H9 (cell line): ENCODE data around the gene ENTPD1. TPM values are rescaled to one million over a fixed set of nuclear protein-coding genes. Genes with fewer than 3 reads are reported as not detected.

Experiments
- DNase-seq: peaks from one replicate; pipeline ENCODE4 v3.0.0-alpha.2; 2017
- H2AFZ ChIP-seq: one replicate; pipeline ENCODE4 v1.6.1; 2013; ENCODE audit warnings: mild to moderate bottlenecking, low read length, control low read depth, moderate library complexity
- H2AK5ac ChIP-seq: 2 replicates; pipeline ENCODE4 v1.6.1; 2013; ENCODE audit warnings: low read length, control low read depth, mixed read lengths; ENCODE audit not compliant: insufficient read length
- H2BK120ac ChIP-seq: one replicate; pipeline ENCODE4 v1.6.1; 2013; ENCODE audit warnings: low read depth, mild to moderate bottlenecking, low read length, control low read depth, inconsistent platforms; ENCODE audit not compliant: poor library complexity, severe bottlenecking
- H2BK12ac ChIP-seq: 2 replicates; pipeline ENCODE4 v1.6.1; 2013; ENCODE audit warnings: low read length, control low read depth, mixed read lengths, low read depth; ENCODE audit not compliant: insufficient read length
- H2BK15ac ChIP-seq: 2 replicates; pipeline ENCODE4 v1.6.1; 2013; ENCODE audit warnings: low read depth, low read length, control low read depth
- H2BK20ac ChIP-seq: one replicate; pipeline ENCODE4 v1.6.1; 2013; ENCODE audit warnings: low read depth, mild to moderate bottlenecking, low read length, control low read depth, inconsistent platforms; ENCODE audit not compliant: poor library complexity, severe bottlenecking
- H2BK5ac ChIP-seq: 2 replicates; pipeline ENCODE4 v1.6.1; 2013; ENCODE audit warnings: low read length, control low read depth, mixed read lengths; ENCODE audit not compliant: insufficient read length
- H3K14ac ChIP-seq: 2 replicates; pipeline ENCODE4 v1.6.1; 2013; ENCODE audit warnings: low read length, control low read depth; ENCODE audit not compliant: insufficient read depth
- H3K18ac ChIP-seq: 2 replicates; pipeline ENCODE4 v1.6.1; 2013; ENCODE audit warnings: low read depth, mild to moderate bottlenecking, mixed read lengths, low read length, control low read depth; ENCODE audit not compliant: insufficient read length
- H3K23ac ChIP-seq: 2 replicates; pipeline ENCODE4 v1.6.1; 2013; ENCODE audit warnings: low read length, control low read depth, mixed read lengths, low read depth; ENCODE audit not compliant: insufficient read length
- H3K23me2 ChIP-seq: 2 replicates; pipeline ENCODE4 v1.6.1; 2013; ENCODE audit warnings: low read depth, mild to moderate bottlenecking, mixed read lengths, low read length, control low read depth; ENCODE audit not compliant: insufficient read length, poor library complexity, severe bottlenecking
- H3K27ac ChIP-seq: 2 replicates; pipeline ENCODE4 v1.5.1; 2013; ENCODE audit warnings: low read length, control low read depth, mixed read lengths, low read depth; ENCODE audit not compliant: insufficient read length
- H3K27me3 ChIP-seq: 2 replicates; pipeline ENCODE4 v1.6.1; 2013; ENCODE audit warnings: low read length, control low read depth, inconsistent platforms; ENCODE audit not compliant: insufficient read depth
- H3K4ac ChIP-seq: 2 replicates; pipeline ENCODE4 v1.6.1; 2013; ENCODE audit warnings: low read depth, mild to moderate bottlenecking, control low read depth, inconsistent platforms, low read length, moderate library complexity
- H3K4me1 ChIP-seq: 2 replicates; pipeline ENCODE4 v1.6.1; 2013; ENCODE audit warnings: low read length, control low read depth, inconsistent platforms; ENCODE audit not compliant: insufficient read depth
- H3K4me2 ChIP-seq: 2 replicates; pipeline ENCODE4 v1.6.1; 2013; ENCODE audit warnings: low read length, control low read depth, mixed read lengths; ENCODE audit not compliant: insufficient read length, insufficient read depth
- H3K56ac ChIP-seq: 2 replicates; pipeline ENCODE4 v1.6.1; 2013; ENCODE audit warnings: low read depth, mild to moderate bottlenecking, mixed read lengths, low read length, control low read depth; ENCODE audit not compliant: insufficient read length
- H3K79me1 ChIP-seq: 2 replicates; pipeline ENCODE4 v1.6.1; 2013; ENCODE audit warnings: low read depth, mild to moderate bottlenecking, moderate library complexity, low read length, control low read depth, inconsistent platforms; ENCODE audit not compliant: insufficient read depth, poor library complexity, severe bottlenecking
- H3K79me2 ChIP-seq: 2 replicates; pipeline ENCODE4 v1.6.1; 2013; ENCODE audit warnings: low read length, control low read depth, inconsistent platforms; ENCODE audit not compliant: insufficient read depth
- H3K9ac ChIP-seq: 2 replicates; pipeline ENCODE4 v1.6.1; 2013; ENCODE audit warnings: low read length, control low read depth, mixed read lengths; ENCODE audit not compliant: insufficient read length; ENCODE audit errors: extremely low read depth
- H3K9me3 ChIP-seq: one replicate; pipeline ENCODE4 v1.6.1; 2013; ENCODE audit warnings: low read depth, low read length, inconsistent platforms; ENCODE audit not compliant: control insufficient read depth
- H3T11ph ChIP-seq: one replicate; pipeline ENCODE4 v1.6.1; 2013; ENCODE audit warnings: mild to moderate bottlenecking, low read length, control low read depth, inconsistent platforms
- H4K20me1 ChIP-seq: one replicate; pipeline ENCODE4 v1.6.1; 2013; ENCODE audit not compliant: control insufficient read depth, insufficient read length, insufficient read depth
- H4K5ac ChIP-seq: 2 replicates; pipeline ENCODE4 v1.6.1; 2013; ENCODE audit warnings: low read depth, mild to moderate bottlenecking, mixed read lengths, low read length, control low read depth; ENCODE audit not compliant: insufficient read length
- H4K8ac ChIP-seq: replicated peaks from 2 replicates; pipeline ENCODE4 v1.6.1; 2013; ENCODE audit warnings: low read length, control low read depth, mixed read lengths, low read depth; ENCODE audit not compliant: insufficient read length
- H4K91ac ChIP-seq: 2 replicates; pipeline ENCODE4 v1.6.1; 2013; ENCODE audit warnings: low read depth, mild to moderate bottlenecking, moderate library complexity, mixed read lengths, low read length, control low read depth; ENCODE audit not compliant: insufficient read length
- H3K27ac Mint-ChIP-seq, 3 experiments: 2 replicates in 2 of 3; 3 replicates in 1 of 3; pipeline ENCODE4 v1.8.0; 2020 to 2021; ENCODE audit warnings: mixed read lengths in 3 of 3, mild to moderate bottlenecking in 1 of 3, moderate library complexity in 1 of 3
- H3K27me3 Mint-ChIP-seq: 2 replicates; pipeline ENCODE4 v1.8.0; 2021; ENCODE audit warnings: low read depth, mild to moderate bottlenecking, moderate library complexity, mixed read lengths
- H3K36me3 Mint-ChIP-seq, 3 experiments: 2 replicates in 2 of 3; 3 replicates in 1 of 3; pipeline ENCODE4 v1.8.0; 2020 to 2021; ENCODE audit warnings: low read depth in 3 of 3, mixed read lengths in 3 of 3; ENCODE audit not compliant: insufficient read depth in 1 of 3
- H3K4me1 Mint-ChIP-seq, 2 experiments: 2 replicates each; pipeline ENCODE4 v1.8.0; 2020; ENCODE audit warnings: mixed read lengths in 2 of 2
- H3K4me3 Mint-ChIP-seq, 2 experiments: 2 replicates in 1 of 2; 3 replicates in 1 of 2; pipeline ENCODE4 v1.8.0; 2020 to 2021; ENCODE audit warnings: mild to moderate bottlenecking in 2 of 2, mixed read lengths in 2 of 2, moderate library complexity in 1 of 2
- H3K9me3 Mint-ChIP-seq, 2 experiments: 2 replicates in 1 of 2; 3 replicates in 1 of 2; pipeline ENCODE4 v1.8.0; 2020; ENCODE audit warnings: mild to moderate bottlenecking in 2 of 2, mixed read lengths in 2 of 2, moderate library complexity in 1 of 2
- WGBS: extraction: QIAGEN DNeasy Blood & Tissue Kit; methylation state at CpG from one replicate; pipeline ENCODE4 v1.1.7; 2013; ENCODE audit warnings: missing lambda C conversion rate, low lambda C conversion rate, mixed read lengths; ENCODE audit not compliant: insufficient read length; ENCODE audit errors: extremely low coverage; 5-methylcytosine and 5-hydroxymethylcytosine counted together
- total RNA-seq: library from RNA; stranded (reverse); gene quantifications from 2 replicates; pipeline ENCODE4 v1.2.1, GENCODE V29; 2021
- TF ChIP-seq, protein P1 (sequence below): fragments of 200-600 bp; sonication (generic); conservative IDR thresholded peaks from 3 replicates; pipeline ENCODE4 v1.8.0; 2021; ENCODE audit warnings: antibody characterized with exemption, mild to moderate bottlenecking

ENTPD1 gene
- total RNA-seq, 1 experiment from 2014 or later, result 1.9 TPM

DNA sequence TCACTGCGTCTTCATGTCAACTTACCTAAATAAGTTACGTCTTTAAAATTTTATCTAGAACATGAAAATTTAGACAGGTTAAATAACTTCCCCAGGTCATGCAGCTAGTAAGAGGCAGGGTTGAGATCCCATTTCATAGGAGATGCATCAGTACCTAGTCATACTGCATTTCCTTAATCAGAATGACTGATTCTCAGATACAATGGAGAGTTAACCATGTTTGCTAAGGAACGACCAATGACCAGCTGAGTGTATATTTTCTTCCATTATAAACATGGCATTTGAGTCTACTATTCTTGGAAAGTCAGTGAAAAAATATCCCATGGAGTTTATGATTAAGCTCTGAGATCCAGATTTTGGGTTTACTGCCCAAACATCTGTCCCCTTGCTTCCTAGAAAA, 39.6 kb downstream of the ENTPD1 start:
- DNase-seq, result no peak
- no peaks in the 10 kb centered on the region for H3K27me3 Mint-ChIP-seq
- H3K4me3 Mint-ChIP-seq, result no peak overlapping the region
- H3K79me2 ChIP-seq, result no peaks in the 10 kb centered on the region
- no peak overlapping the region for H2AK5ac ChIP-seq
- no peaks in the 10 kb centered on the region for H3K4me1 Mint-ChIP-seq
- TF ChIP-seq, protein P1, sequence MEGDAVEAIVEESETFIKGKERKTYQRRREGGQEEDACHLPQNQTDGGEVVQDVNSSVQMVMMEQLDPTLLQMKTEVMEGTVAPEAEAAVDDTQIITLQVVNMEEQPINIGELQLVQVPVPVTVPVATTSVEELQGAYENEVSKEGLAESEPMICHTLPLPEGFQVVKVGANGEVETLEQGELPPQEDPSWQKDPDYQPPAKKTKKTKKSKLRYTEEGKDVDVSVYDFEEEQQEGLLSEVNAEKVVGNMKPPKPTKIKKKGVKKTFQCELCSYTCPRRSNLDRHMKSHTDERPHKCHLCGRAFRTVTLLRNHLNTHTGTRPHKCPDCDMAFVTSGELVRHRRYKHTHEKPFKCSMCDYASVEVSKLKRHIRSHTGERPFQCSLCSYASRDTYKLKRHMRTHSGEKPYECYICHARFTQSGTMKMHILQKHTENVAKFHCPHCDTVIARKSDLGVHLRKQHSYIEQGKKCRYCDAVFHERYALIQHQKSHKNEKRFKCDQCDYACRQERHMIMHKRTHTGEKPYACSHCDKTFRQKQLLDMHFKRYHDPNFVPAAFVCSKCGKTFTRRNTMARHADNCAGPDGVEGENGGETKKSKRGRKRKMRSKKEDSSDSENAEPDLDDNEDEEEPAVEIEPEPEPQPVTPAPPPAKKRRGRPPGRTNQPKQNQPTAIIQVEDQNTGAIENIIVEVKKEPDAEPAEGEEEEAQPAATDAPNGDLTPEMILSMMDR, result no peak
- no peak overlapping the region for H3K4me2 ChIP-seq
- no peak overlapping the region for H3K56ac ChIP-seq
- WGBS, result no CpG with 5 or more reads among the region's 3 CpGs
- H2BK15ac ChIP-seq, result no peak overlapping the region
- H3K4ac ChIP-seq, result no peak overlapping the region
- no peak overlapping the region for H3K27ac ChIP-seq
- no peak overlapping the region for H3K14ac ChIP-seq
- no peaks in the 10 kb centered on the region for H3K79me1 ChIP-seq
- peaks cover 11 to 14% (median 12%) of the 10 kb centered on the region in 3 experiments for H3K36me3 Mint-ChIP-seq
- no peak overlapping the region for H2BK5ac ChIP-seq
- no peak overlapping the region for H2BK20ac ChIP-seq
- H4K91ac ChIP-seq, result no peak overlapping the region
- no peak overlapping the region for H3K27ac Mint-ChIP-seq
- no peak overlapping the region for H4K8ac ChIP-seq
- H3K23me2 ChIP-seq, result no peaks in the 10 kb centered on the region
- no peaks in the 10 kb centered on the region for H4K20me1 ChIP-seq
- no peak overlapping the region for H3K9ac ChIP-seq
- H2BK120ac ChIP-seq, result no peak overlapping the region
- H4K5ac ChIP-seq, result no peak overlapping the region
- H2BK12ac ChIP-seq, result no peak overlapping the region
- no peak overlapping the region for H3K23ac ChIP-seq
- H2AFZ ChIP-seq, result no peak overlapping the region
- no peaks in the 10 kb centered on the region for H3K9me3 ChIP-seq
- H3K27me3 ChIP-seq, result no peaks in the 10 kb centered on the region
- peaks cover 12 to 19% of the 10 kb centered on the region in 2 experiments for H3K9me3 Mint-ChIP-seq
- no peaks in the 10 kb centered on the region for H3K4me1 ChIP-seq
- no peak overlapping the region for H3T11ph ChIP-seq
- H3K18ac ChIP-seq, result no peak overlapping the region
